T-helper 2 cell treated with Interferon-gamma antibody and Interleukin-4, amounts not matched to agents 5 μg/mL and 100 μg/mL, for 36 hours (primary cell): Measurements from ENCODE around the gene SORCS3.

ENCODE experiments used
- DNase-seq: peaks from one replicate; pipeline ENCODE4 v3.0.0; 2021; ENCODE audit warnings: low spot score
- H3K27ac Mint-ChIP-seq: one replicate; pipeline ENCODE4 v1.8.0; 2021; ENCODE audit warnings: mild to moderate bottlenecking, mixed read lengths
- H3K27me3 Mint-ChIP-seq: one replicate; pipeline ENCODE4 v1.8.0; 2021; ENCODE audit warnings: low read depth, mixed read lengths
- H3K36me3 Mint-ChIP-seq: one replicate; pipeline ENCODE4 v1.8.0; 2021; ENCODE audit warnings: low read depth, mixed read lengths
- H3K4me1 Mint-ChIP-seq: one replicate; pipeline ENCODE4 v1.8.0; 2021; ENCODE audit warnings: low read depth, mixed read lengths
- H3K4me3 Mint-ChIP-seq: one replicate; pipeline ENCODE4 v1.8.0; 2022; ENCODE audit warnings: mild to moderate bottlenecking, moderate library complexity, mixed read lengths
- H3K9me3 Mint-ChIP-seq: one replicate; pipeline ENCODE4 v1.8.0; 2021; ENCODE audit warnings: mixed read lengths

SORCS3 gene

GRCh38 chr10:104834580-104834979, 193.5 kb downstream of the SORCS3 start:
- Mint-ChIP-seq H3K9me3 (no peaks in the 10 kb centered on the region), H3K4me1 (no peaks in the 10 kb centered on the region), H3K27ac (no peak overlapping the region), H3K27me3 (no peaks in the 10 kb centered on the region), H3K4me3 (no peak overlapping the region), H3K36me3 (no peaks in the 10 kb centered on the region)
- no peak for DNase-seq

- H3K4me1 Mint-ChIP-seq = no peaks in the 10 kb centered on the region
- no peak overlapping the region for H3K4me3 Mint-ChIP-seq
- no peaks in the 10 kb centered on the region for H3K27me3 Mint-ChIP-seq
- no peak for DNase-seq
- no peaks in the 10 kb centered on the region for H3K36me3 Mint-ChIP-seq
- H3K9me3 Mint-ChIP-seq = no peaks in the 10 kb centered on the region
- no peak overlapping the region for H3K27ac Mint-ChIP-seq
Measured at GRCh38 chr10:104835422-104835821, 194.3 kb downstream of the SORCS3 start.

GRCh38 chr10:104842704-104843103, 201.6 kb downstream of the SORCS3 start:
- no peak overlapping the region for H3K27ac Mint-ChIP-seq
- H3K27me3 Mint-ChIP-seq = no peaks in the 10 kb centered on the region
- no peaks in the 10 kb centered on the region for H3K9me3 Mint-ChIP-seq
- no peak for DNase-seq
- H3K4me3 Mint-ChIP-seq = no peak overlapping the region
- H3K4me1 Mint-ChIP-seq = no peaks in the 10 kb centered on the region
- no peaks in the 10 kb centered on the region for H3K36me3 Mint-ChIP-seq

- Mint-ChIP-seq H3K9me3 (no peaks in the 10 kb centered on the region), H3K4me3 (no peak overlapping the region), H3K4me1 (no peaks in the 10 kb centered on the region), H3K36me3 (no peaks in the 10 kb centered on the region), H3K27me3 (no peaks in the 10 kb centered on the region), H3K27ac (no peak overlapping the region)
- DNase-seq = no peak
Measured at GRCh38 chr10:104844073-104844472, 203.0 kb downstream of the SORCS3 start.

- no peak for DNase-seq
- H3K27ac Mint-ChIP-seq = no peak overlapping the region
- no peaks in the 10 kb centered on the region for H3K4me1 Mint-ChIP-seq
- no peaks in the 10 kb centered on the region for H3K27me3 Mint-ChIP-seq
- no peaks in the 10 kb centered on the region for H3K36me3 Mint-ChIP-seq
- H3K4me3 Mint-ChIP-seq = no peak overlapping the region
- H3K9me3 Mint-ChIP-seq = no peaks in the 10 kb centered on the region
Measured at GRCh38 chr10:104850023-104850422, 208.9 kb downstream of the SORCS3 start.

- Mint-ChIP-seq H3K9me3 (no peaks in the 10 kb centered on the region), H3K27me3 (no peaks in the 10 kb centered on the region), H3K36me3 (no peaks in the 10 kb centered on the region), H3K4me1 (no peaks in the 10 kb centered on the region), H3K4me3 (no peak overlapping the region), H3K27ac (no peak overlapping the region)
- DNase-seq = no peak
Measured at GRCh38 chr10:104867966-104868598, 227.0 kb downstream of the SORCS3 start.

GRCh38 chr10:104872691-104873090, 231.6 kb downstream of the SORCS3 start:
- DNase-seq = no peak
- H3K4me3 Mint-ChIP-seq = no peak overlapping the region
- H3K9me3 Mint-ChIP-seq = no peaks in the 10 kb centered on the region

GRCh38 chr10:104873161-104873560, 232.1 kb downstream of the SORCS3 start:
- no peak for DNase-seq
- no peaks in the 10 kb centered on the region for H3K4me1 Mint-ChIP-seq
- no peaks in the 10 kb centered on the region for H3K27me3 Mint-ChIP-seq
- no peak overlapping the region for H3K4me3 Mint-ChIP-seq
- H3K9me3 Mint-ChIP-seq = no peaks in the 10 kb centered on the region
- no peaks in the 10 kb centered on the region for H3K36me3 Mint-ChIP-seq
- no peak overlapping the region for H3K27ac Mint-ChIP-seq

More at GRCh38 chr10:104872691-104873090, 231.6 kb downstream of the SORCS3 start:
- Mint-ChIP-seq H3K27ac (no peak overlapping the region), H3K4me1 (no peaks in the 10 kb centered on the region), H3K36me3 (no peaks in the 10 kb centered on the region), H3K27me3 (no peaks in the 10 kb centered on the region)

GRCh38 chr10:104875561-104875960, 234.5 kb downstream of the SORCS3 start:
- no peaks in the 10 kb centered on the region for H3K4me1 Mint-ChIP-seq
- no peaks in the 10 kb centered on the region for H3K36me3 Mint-ChIP-seq
- H3K9me3 Mint-ChIP-seq = no peaks in the 10 kb centered on the region
- DNase-seq = no peak
- no peak overlapping the region for H3K4me3 Mint-ChIP-seq
- no peak overlapping the region for H3K27ac Mint-ChIP-seq
- no peaks in the 10 kb centered on the region for H3K27me3 Mint-ChIP-seq

- H3K9me3 Mint-ChIP-seq = no peaks in the 10 kb centered on the region
- H3K4me1 Mint-ChIP-seq = no peaks in the 10 kb centered on the region
- H3K27me3 Mint-ChIP-seq = no peaks in the 10 kb centered on the region
- no peak for DNase-seq
- no peaks in the 10 kb centered on the region for H3K36me3 Mint-ChIP-seq
- H3K27ac Mint-ChIP-seq = no peak overlapping the region
- no peak overlapping the region for H3K4me3 Mint-ChIP-seq
Measured at GRCh38 chr10:104880624-104881398, 239.7 kb downstream of the SORCS3 start.

- no peaks in the 10 kb centered on the region for H3K4me1 Mint-ChIP-seq
- no peak overlapping the region for H3K27ac Mint-ChIP-seq
- no peaks in the 10 kb centered on the region for H3K9me3 Mint-ChIP-seq
- no peak for DNase-seq
- no peaks in the 10 kb centered on the region for H3K36me3 Mint-ChIP-seq
- no peaks in the 10 kb centered on the region for H3K27me3 Mint-ChIP-seq
- H3K4me3 Mint-ChIP-seq = no peak overlapping the region
Measured at GRCh38 chr10:104881740-104882139, 240.7 kb downstream of the SORCS3 start.

- H3K36me3 Mint-ChIP-seq = no peaks in the 10 kb centered on the region
- H3K27ac Mint-ChIP-seq = no peak overlapping the region
- H3K4me1 Mint-ChIP-seq = no peaks in the 10 kb centered on the region
- DNase-seq = no peak
- H3K27me3 Mint-ChIP-seq = no peaks in the 10 kb centered on the region
- H3K9me3 Mint-ChIP-seq = peaks cover 20% of the 10 kb centered on the region
- H3K4me3 Mint-ChIP-seq = no peak overlapping the region
Measured at GRCh38 chr10:104892879-104893617, 252.0 kb downstream of the SORCS3 start.

GRCh38 chr10:104893701-104894100, 252.6 kb downstream of the SORCS3 start:
- no peaks in the 10 kb centered on the region for H3K36me3 Mint-ChIP-seq
- H3K27ac Mint-ChIP-seq = no peak overlapping the region
- no peaks in the 10 kb centered on the region for H3K27me3 Mint-ChIP-seq
- no peak for DNase-seq
- no peaks in the 10 kb centered on the region for H3K4me1 Mint-ChIP-seq
- H3K9me3 Mint-ChIP-seq = peaks cover 15% of the 10 kb centered on the region
- no peak overlapping the region for H3K4me3 Mint-ChIP-seq

GRCh38 chr10:104894681-104895080, 253.6 kb downstream of the SORCS3 start:
- Mint-ChIP-seq H3K27me3 (no peaks in the 10 kb centered on the region), H3K4me3 (no peak overlapping the region), H3K36me3 (no peaks in the 10 kb centered on the region), H3K4me1 (no peaks in the 10 kb centered on the region), H3K9me3 (peaks cover 8% of the 10 kb centered on the region), H3K27ac (no peak overlapping the region)
- DNase-seq = no peak
